CD4-positive, alpha-beta T cell (primary cell): ENCODE measurements around the gene MOGAT1. TPM values are rescaled to one million over a fixed set of nuclear protein-coding genes. Genes with fewer than 3 reads are reported as not detected.
"Not testable (repeated sequence)": the region's sequence is repeated elsewhere in the genome, so short reads cannot be mapped to it uniquely, and the experiment has no call there.

Source experiments
- ATAC-seq: fragments of 200-7000 bp; cut with Tn5 transposase; one replicate; pipeline ENCODE4 v1.10.0; 2022; ENCODE audit warnings: mild to moderate bottlenecking; ENCODE audit not compliant: poor library complexity
- CTCF ChIA-PET: fragments of 350-600 bp; sonication (Branson Sonifier 250); formaldehyde crosslinking; loops from one replicate; lab custom pipeline; 2021; ENCODE audit warnings: antibody characterized with exemption, inconsistent platforms; lab: Charles Lee
- POLR2A ChIA-PET: fragments of 350-600 bp; sonication (Branson Sonifier 250); formaldehyde crosslinking; loops from one replicate; lab custom pipeline; 2021; ENCODE audit warnings: antibody characterized with exemption, inconsistent platforms; lab: Charles Lee
- DNase-seq, 14 experiments: peaks; one replicate each; pipeline ENCODE4 v3.0.0-alpha.2; 2013 to 2020; ENCODE audit warnings: mixed read lengths in 2 of 14
- H3K27ac ChIP-seq, 2 donors: one replicate each; pipeline versions ENCODE4 v1.5.1 to v1.7.0; 2013; ENCODE audit warnings: low read length in 2 of 2, low read depth in 1 of 2, mild to moderate bottlenecking in 1 of 2
- H3K27me3 ChIP-seq, 2 experiments: 1 replicate in 1 of 2; 2 replicates in 1 of 2; pipeline versions ENCODE4 v1.6.1 to v1.7.0; 2013; ENCODE audit warnings: low read length in 2 of 2, control low read depth in 1 of 2, mild to moderate bottlenecking in 1 of 2, moderate library complexity in 1 of 2; ENCODE audit not compliant: insufficient read depth in 2 of 2, control insufficient read depth in 1 of 2
- H3K36me3 ChIP-seq: one replicate; pipeline ENCODE4 v1.6.1; 2013; ENCODE audit warnings: low read length, control low read depth; ENCODE audit not compliant: insufficient read depth
- H3K4me1 ChIP-seq: one replicate; pipeline ENCODE4 v1.6.1; 2013; ENCODE audit warnings: low read length, control low read depth; ENCODE audit not compliant: insufficient read depth
- H3K4me3 ChIP-seq: one replicate; pipeline ENCODE4 v1.5.1; 2013; ENCODE audit warnings: mild to moderate bottlenecking, low read length, moderate library complexity
- H3K9me3 ChIP-seq, 2 experiments: 1 replicate in 1 of 2; 2 replicates in 1 of 2; pipeline versions ENCODE4 v1.6.1 to v1.7.0; 2013; ENCODE audit warnings: low read length in 2 of 2, mild to moderate bottlenecking in 2 of 2, control low read depth in 1 of 2, moderate library complexity in 1 of 2; ENCODE audit not compliant: control insufficient read depth in 1 of 2, insufficient read depth in 1 of 2
- H3K27ac Mint-ChIP-seq: one replicate; pipeline ENCODE4 v1.8.0; 2020; ENCODE audit warnings: mixed read lengths
- H3K27me3 Mint-ChIP-seq: one replicate; pipeline ENCODE4 v1.8.0; 2021; ENCODE audit warnings: mixed read lengths
- H3K36me3 Mint-ChIP-seq: one replicate; pipeline ENCODE4 v1.8.0; 2021; ENCODE audit warnings: low read depth, mixed read lengths
- H3K4me1 Mint-ChIP-seq: one replicate; pipeline ENCODE4 v1.8.0; 2021; ENCODE audit warnings: low read depth, mixed read lengths
- H3K4me3 Mint-ChIP-seq: one replicate; pipeline ENCODE4 v1.8.0; 2020; ENCODE audit warnings: mild to moderate bottlenecking, mixed read lengths
- H3K9me3 Mint-ChIP-seq: one replicate; pipeline ENCODE4 v1.8.0; 2020; ENCODE audit warnings: mixed read lengths
- intact Hi-C, 2 experiments: fragments of 100-400 bp; cut with DNase I in 1 of 2; cut with micrococcal nuclease in 1 of 2; formaldehyde crosslinking; loops; one replicate each; pipeline versions ENCODE4 v1.15.1 to v1.9.0; 2023 to 2025; cut with DNase I, micrococcal nuclease
- total RNA-seq, 174 experiments: library from RNA in 2 of 174; stranded (reverse) in 2 of 174; gene quantifications; one replicate each; pipeline ENCODE4 v1.2.3 and lab custom pipeline; 2021 to 2026
- TF ChIP-seq, protein P1 (sequence below): fragments of 200-600 bp; IDR thresholded peaks from one replicate; pipeline ENCODE4 v1.8.0; 2022; ENCODE audit warnings: antibody characterized with exemption, mild to moderate bottlenecking

Gene MOGAT1
- total RNA-seq, 2 experiments from 2014 or later = not detected

DNA sequence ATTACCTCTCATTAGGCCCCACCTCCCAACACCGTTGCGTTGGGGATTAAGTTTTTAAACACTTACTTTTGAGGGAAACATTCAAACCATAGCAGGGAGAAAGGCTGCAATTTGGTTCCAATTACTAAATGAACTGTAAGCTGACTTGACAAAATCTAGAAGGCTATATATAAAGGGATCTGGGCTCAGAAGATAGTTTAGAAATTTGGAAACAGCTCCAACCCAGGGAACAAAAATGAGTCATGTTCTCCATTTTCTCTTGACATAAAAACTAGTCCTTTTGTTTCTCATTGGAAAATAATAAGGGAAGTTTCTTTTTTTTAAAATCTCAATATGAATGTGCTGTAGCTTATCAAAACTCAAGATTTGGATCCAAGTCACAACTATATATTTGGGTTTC is 17.5 kb downstream of the MOGAT1 start:
- TF ChIP-seq, protein P1, sequence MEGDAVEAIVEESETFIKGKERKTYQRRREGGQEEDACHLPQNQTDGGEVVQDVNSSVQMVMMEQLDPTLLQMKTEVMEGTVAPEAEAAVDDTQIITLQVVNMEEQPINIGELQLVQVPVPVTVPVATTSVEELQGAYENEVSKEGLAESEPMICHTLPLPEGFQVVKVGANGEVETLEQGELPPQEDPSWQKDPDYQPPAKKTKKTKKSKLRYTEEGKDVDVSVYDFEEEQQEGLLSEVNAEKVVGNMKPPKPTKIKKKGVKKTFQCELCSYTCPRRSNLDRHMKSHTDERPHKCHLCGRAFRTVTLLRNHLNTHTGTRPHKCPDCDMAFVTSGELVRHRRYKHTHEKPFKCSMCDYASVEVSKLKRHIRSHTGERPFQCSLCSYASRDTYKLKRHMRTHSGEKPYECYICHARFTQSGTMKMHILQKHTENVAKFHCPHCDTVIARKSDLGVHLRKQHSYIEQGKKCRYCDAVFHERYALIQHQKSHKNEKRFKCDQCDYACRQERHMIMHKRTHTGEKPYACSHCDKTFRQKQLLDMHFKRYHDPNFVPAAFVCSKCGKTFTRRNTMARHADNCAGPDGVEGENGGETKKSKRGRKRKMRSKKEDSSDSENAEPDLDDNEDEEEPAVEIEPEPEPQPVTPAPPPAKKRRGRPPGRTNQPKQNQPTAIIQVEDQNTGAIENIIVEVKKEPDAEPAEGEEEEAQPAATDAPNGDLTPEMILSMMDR = no peak
- DNase-seq = no peak
- H3K9me3 ChIP-seq = no peaks in the 10 kb centered on the region
- H3K27me3 ChIP-seq = no peaks in the 10 kb centered on the region
- H3K36me3 ChIP-seq = no peaks in the 10 kb centered on the region
- no peak overlapping the region for H3K27ac Mint-ChIP-seq
- ChIA-PET POLR2A (no interaction called here), CTCF (no interaction called here)
- no peaks in the 10 kb centered on the region for H3K9me3 Mint-ChIP-seq
- H3K36me3 Mint-ChIP-seq = no peaks in the 10 kb centered on the region
- peaks cover 8% of the 10 kb centered on the region for H3K4me1 ChIP-seq
- H3K27ac ChIP-seq = no peak overlapping the region
- peaks cover 26% of the 10 kb centered on the region for H3K27me3 Mint-ChIP-seq
- H3K4me3 Mint-ChIP-seq = no peak overlapping the region
- no peak for ATAC-seq
- H3K4me1 Mint-ChIP-seq = peaks cover 16% of the 10 kb centered on the region
- no peak overlapping the region for H3K4me3 ChIP-seq
- intact Hi-C loops = no loop called here

DNA sequence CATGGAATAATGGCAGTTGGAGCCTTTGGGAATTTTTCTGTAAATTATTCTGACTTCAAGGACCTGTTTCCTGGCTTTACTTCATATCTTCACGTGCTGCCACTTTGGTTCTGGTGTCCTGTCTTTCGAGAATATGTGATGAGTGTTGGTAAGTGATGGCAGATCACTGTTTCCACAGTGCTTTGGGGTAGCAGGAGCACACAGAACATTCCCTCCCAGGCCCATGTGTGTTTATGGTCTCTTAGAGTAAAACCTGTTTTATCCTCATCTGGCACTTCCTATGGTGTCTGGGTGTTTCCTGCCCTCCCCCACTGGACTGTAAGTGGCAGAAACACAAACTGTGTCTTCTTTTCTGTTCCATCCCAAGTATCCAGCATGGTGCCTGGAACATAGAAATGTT is 17.9 kb downstream of the MOGAT1 start:
- DNase-seq (no peak), ATAC-seq (no peak)
- H3K27me3 ChIP-seq = no peaks in the 10 kb centered on the region
- no peaks in the 10 kb centered on the region for H3K9me3 ChIP-seq
- ChIA-PET CTCF (interaction anchor here (1.7 to 1.8 kb wide), 2 partner anchors 10 to 19 kb away, joined by 6 to 10 read pairs; partner anchors contain the start of gene MOGAT1), POLR2A (no interaction called here)
- Mint-ChIP-seq H3K27me3 (peaks cover 26% of the 10 kb centered on the region), H3K4me3 (no peak overlapping the region), H3K36me3 (no peaks in the 10 kb centered on the region), H3K27ac (no peak overlapping the region), H3K4me1 (peaks cover 16% of the 10 kb centered on the region), H3K9me3 (no peaks in the 10 kb centered on the region)
- TF ChIP-seq, protein P1 = no peak
- intact Hi-C loops = no loop called here
- H3K27ac ChIP-seq = no peak overlapping the region
- no peak overlapping the region for H3K4me3 ChIP-seq
- H3K4me1 ChIP-seq = peaks cover 8% of the 10 kb centered on the region
- H3K36me3 ChIP-seq = no peaks in the 10 kb centered on the region

DNA sequence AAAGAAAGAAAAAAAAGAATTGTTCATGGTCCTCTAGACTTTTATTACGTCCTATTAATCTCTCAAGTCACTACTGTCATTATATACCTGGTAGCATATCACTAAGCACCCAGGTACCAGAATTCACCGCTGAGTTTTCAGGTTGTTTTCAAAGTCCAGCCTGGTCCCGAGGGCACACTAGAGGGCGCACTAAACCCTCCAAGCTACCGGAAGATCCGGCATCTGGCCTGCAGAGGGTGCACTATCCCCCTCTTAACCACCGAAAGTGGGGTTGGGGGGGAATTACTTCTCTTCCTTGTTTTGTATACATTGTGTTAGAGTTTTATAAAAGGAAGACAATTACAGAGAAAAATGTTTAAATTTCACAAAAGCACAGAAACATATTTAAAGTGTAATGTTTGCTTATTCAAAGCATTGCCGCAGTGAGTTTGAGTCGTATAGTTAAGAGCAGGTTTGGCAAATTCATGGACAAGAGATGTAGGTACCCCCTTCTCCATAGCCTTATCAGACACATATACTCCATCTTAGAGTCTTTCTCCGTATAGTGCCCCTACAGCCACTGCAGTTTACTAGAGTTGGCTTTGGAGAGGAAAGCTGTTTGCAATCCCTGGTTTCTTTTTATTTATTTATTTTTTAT is 19.2 kb downstream of the MOGAT1 start:
- no peak overlapping the region for H3K27ac ChIP-seq
- TF ChIP-seq, protein P1 = peak; percentile 96
- no peaks in the 10 kb centered on the region for H3K9me3 Mint-ChIP-seq
- H3K27me3 ChIP-seq = no peaks in the 10 kb centered on the region
- peak; percentile 99 for ATAC-seq
- intact Hi-C loops = loop anchor here in 1 of 2 experiments (1.0 kb wide), 1 partner anchor 213 kb away; no protein-coding TSS in a partner anchor
- POLR2A ChIA-PET = no interaction called here
- CTCF ChIA-PET = interaction anchor here (0.6 to 2.4 kb wide), 15 partner anchors 9 to 281 kb away, joined by 3 to 12 read pairs (median 4); partner anchors contain the start of gene MOGAT1
- peaks cover 20% of the 10 kb centered on the region for H3K27me3 Mint-ChIP-seq
- no peak overlapping the region for H3K4me3 ChIP-seq
- H3K4me1 ChIP-seq = peaks cover 8% of the 10 kb centered on the region
- H3K36me3 ChIP-seq = no peaks in the 10 kb centered on the region
- peaks cover 16% of the 10 kb centered on the region for H3K4me1 Mint-ChIP-seq
- H3K4me3 Mint-ChIP-seq = no peak overlapping the region
- peak; percentile 52 to 86 (median 64) for DNase-seq
- no peaks in the 10 kb centered on the region for H3K36me3 Mint-ChIP-seq
- no peaks in the 10 kb centered on the region for H3K9me3 ChIP-seq
- H3K27ac Mint-ChIP-seq = no peak overlapping the region

DNA sequence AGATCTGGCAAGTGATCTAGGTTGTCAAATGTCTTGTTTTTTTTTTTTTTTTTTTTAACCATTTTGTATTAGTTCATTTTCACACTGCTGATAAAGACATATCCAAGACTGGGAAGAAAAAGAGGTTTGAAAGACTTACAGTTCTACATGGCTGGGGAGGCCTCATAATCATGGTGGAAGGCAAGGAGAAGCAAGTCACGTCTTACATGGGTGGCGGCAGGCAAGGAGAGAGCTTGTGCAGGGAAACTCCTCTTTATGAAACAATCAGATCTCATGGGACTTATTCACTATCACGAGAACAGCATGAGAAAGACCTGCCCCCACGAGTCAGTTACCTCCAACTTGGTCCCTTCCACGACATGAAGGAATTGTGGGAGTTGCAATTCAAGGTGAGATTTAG is 22.0 kb downstream of the MOGAT1 start:
- DNase-seq, H3K4me3 ChIP-seq, H3K27me3 ChIP-seq, H3K4me1 ChIP-seq, POLR2A ChIA-PET, H3K36me3 Mint-ChIP-seq, H3K4me3 Mint-ChIP-seq, H3K27ac ChIP-seq, H3K4me1 Mint-ChIP-seq, intact Hi-C loops, H3K27ac Mint-ChIP-seq, H3K9me3 ChIP-seq, H3K9me3 Mint-ChIP-seq, ATAC-seq, H3K36me3 ChIP-seq: not testable (repeated sequence)
- H3K27me3 Mint-ChIP-seq = peaks cover 17% of the 10 kb centered on the region
- CTCF ChIA-PET = interaction anchor here (0.7 kb wide), 1 partner anchor 10 kb away, joined by 3 read pairs; no protein-coding TSS in a partner anchor
